IMR-90 (cell line): ENCODE data around the gene EPB41L5. TPM values are rescaled to one million over a fixed set of nuclear protein-coding genes. Genes with fewer than 3 reads are reported as not detected.

Source experiments
- ATAC-seq: fragments of 200-7000 bp; cut with Tn5 transposase; 2 replicates; pipeline ENCODE4 v1.9.1; 2020; ENCODE audit warnings: low read depth, mild to moderate bottlenecking, moderate library complexity
- BruUV-seq: library from RNA; stranded (reverse); fragments of 400-500 nt; replicated peaks from 2 replicates; lab custom pipeline; 2021; lab: Mats Ljungman, UMichigan
- CTCF ChIA-PET: fragments of 300-600 bp; formaldehyde crosslinking; extraction: SDS; loops from one replicate; lab custom pipeline; 2021; ENCODE audit warnings: antibody characterized with exemption; lab: Yijun Ruan, JAX
- POLR2A ChIA-PET: fragments of 300-600 bp; sonication (Branson Sonifier 250); formaldehyde crosslinking; loops from one replicate; lab custom pipeline; 2022; ENCODE audit warnings: antibody characterized with exemption; ENCODE audit not compliant: unreplicated experiment; lab: Charles Lee
- DNase-seq: peaks from one replicate; pipeline ENCODE4 v3.0.0; 2013
- H2AFZ ChIP-seq: replicated peaks from 2 replicates; pipeline ENCODE3; 2013; ENCODE audit warnings: low read length, mild to moderate bottlenecking; ENCODE audit not compliant: poor library complexity
- H2AK5ac ChIP-seq: 2 replicates; pipeline ENCODE4 v1.6.1; 2013; ENCODE audit warnings: low read depth, low read length, inconsistent platforms
- H2AK9ac ChIP-seq: replicated peaks from 2 replicates; pipeline ENCODE3; 2013; ENCODE audit warnings: mild to moderate bottlenecking, low read depth, low read length, moderate library complexity; ENCODE audit not compliant: poor library complexity
- H2BK120ac ChIP-seq: 2 replicates; pipeline ENCODE4 v1.6.1; 2013; ENCODE audit warnings: low read depth, low read length, inconsistent platforms
- H2BK15ac ChIP-seq: 3 replicates; pipeline ENCODE4 v1.6.1; 2013; ENCODE audit warnings: low read depth, low read length, inconsistent platforms
- H2BK20ac ChIP-seq: 2 replicates; pipeline ENCODE4 v1.6.1; 2013; ENCODE audit warnings: low read depth, mild to moderate bottlenecking, inconsistent platforms, low read length, moderate library complexity
- H2BK5ac ChIP-seq: 2 replicates; pipeline ENCODE4 v1.6.1; 2013; ENCODE audit warnings: mild to moderate bottlenecking, low read depth, low read length, inconsistent platforms; ENCODE audit not compliant: poor library complexity, severe bottlenecking
- H3K14ac ChIP-seq: replicated peaks from 2 replicates; pipeline ENCODE4 v1.6.1; 2013; ENCODE audit warnings: low read depth, low read length, inconsistent platforms
- H3K18ac ChIP-seq: 2 replicates; pipeline ENCODE4 v1.6.1; 2013; ENCODE audit warnings: low read depth, low read length, control low read depth
- H3K23ac ChIP-seq: 2 replicates; pipeline ENCODE4 v1.6.1; 2013; ENCODE audit warnings: low read depth, low read length, inconsistent platforms
- H3K27ac ChIP-seq: 2 replicates; pipeline ENCODE4 v1.5.1; 2013; ENCODE audit warnings: mild to moderate bottlenecking, control low read depth, low read length; ENCODE audit not compliant: insufficient read depth
- H3K27me3 ChIP-seq: 2 replicates; pipeline ENCODE4 v1.6.1; 2013; ENCODE audit warnings: low read length; ENCODE audit not compliant: control insufficient read depth, insufficient read depth
- H3K36me3 ChIP-seq: 2 replicates; pipeline ENCODE4 v1.6.1; 2013; ENCODE audit warnings: low read length, mixed read lengths; ENCODE audit not compliant: control insufficient read depth, insufficient read depth
- H3K4ac ChIP-seq: 2 replicates; pipeline ENCODE4 v1.6.1; 2013; ENCODE audit warnings: low read depth, low read length, inconsistent platforms
- H3K4me1 ChIP-seq: 2 replicates; pipeline ENCODE4 v1.6.1; 2013; ENCODE audit warnings: low read length, mixed read lengths; ENCODE audit not compliant: control insufficient read depth, insufficient read depth
- H3K4me2 ChIP-seq: 2 replicates; pipeline ENCODE4 v1.6.1; 2013; ENCODE audit warnings: low read depth, mild to moderate bottlenecking, control low read depth, low read length, moderate library complexity
- H3K4me3 ChIP-seq: 2 replicates; pipeline ENCODE4 v1.5.1; 2013; ENCODE audit warnings: low read depth, mild to moderate bottlenecking, control low read depth, low read length, moderate library complexity; ENCODE audit not compliant: insufficient read depth
- H3K56ac ChIP-seq: 2 replicates; pipeline ENCODE4 v1.6.1; 2013; ENCODE audit warnings: low read length, inconsistent platforms; ENCODE audit not compliant: insufficient read depth; ENCODE audit errors: extremely low read depth
- H3K79me1 ChIP-seq, 2 experiments: 2 replicates each; pipeline ENCODE4 v1.6.1; 2013; ENCODE audit warnings: low read length in 2 of 2, inconsistent platforms in 1 of 2, low read depth in 1 of 2
- H3K9ac ChIP-seq: 2 replicates; pipeline ENCODE4 v1.6.1; 2013; ENCODE audit warnings: low read depth, low read length, control low read depth
- H3K9me1 ChIP-seq: 2 replicates; pipeline ENCODE4 v1.6.1; 2013; ENCODE audit warnings: low read length, inconsistent platforms; ENCODE audit not compliant: insufficient read depth
- H3K9me3 ChIP-seq: 2 replicates; pipeline ENCODE4 v1.6.1; 2013; ENCODE audit warnings: low read length; ENCODE audit not compliant: control insufficient read depth, insufficient read depth
- H4K20me1 ChIP-seq: 2 replicates; pipeline ENCODE4 v1.6.1; 2013; ENCODE audit warnings: low read length, inconsistent platforms; ENCODE audit not compliant: insufficient read depth
- H4K5ac ChIP-seq: 2 replicates; pipeline ENCODE4 v1.6.1; 2013; ENCODE audit warnings: mild to moderate bottlenecking, low read depth, low read length, control low read depth
- H4K8ac ChIP-seq, 2 experiments: 2 replicates each; pipeline ENCODE4 v1.6.1; 2013; ENCODE audit warnings: low read depth in 2 of 2, low read length in 2 of 2, control low read depth in 1 of 2, inconsistent platforms in 1 of 2
- H4K91ac ChIP-seq: 2 replicates; pipeline ENCODE4 v1.6.1; 2013; ENCODE audit warnings: low read depth, low read length, inconsistent platforms; ENCODE audit not compliant: insufficient read depth
- CEBPB ChIP-seq: IDR thresholded peaks from 2 replicates; pipeline ENCODE4 v1.6.1; 2012; ENCODE audit warnings: low read depth, low read length, improper control_type of control experiment
- MAFK ChIP-seq: IDR thresholded peaks from 2 replicates; pipeline ENCODE4 v1.6.1; 2012; ENCODE audit warnings: low read depth, low read length, improper control_type of control experiment
- NFE2L2 ChIP-seq: fragments of 150-350 bp; IDR thresholded peaks from 2 replicates; pipeline ENCODE4 v1.6.1; 2016; ENCODE audit warnings: low read depth, mild to moderate bottlenecking, low read length
- RCOR1 ChIP-seq: IDR thresholded peaks from 2 replicates; pipeline ENCODE4 v1.6.1; 2012; ENCODE audit warnings: mild to moderate bottlenecking, low read length, improper control_type of control experiment; ENCODE audit not compliant: insufficient replicate concordance
- SMC3 ChIP-seq: fragments of 150-350 bp; IDR thresholded peaks from 2 replicates; pipeline ENCODE4 v1.6.1; 2016; ENCODE audit warnings: low read depth, mild to moderate bottlenecking, antibody characterized with exemption, low read length, moderate library complexity
- WGBS, 2 experiments: methylation state at CpG; one replicate each; pipeline versions ENCODE4 v1.1.5 to v1.1.7; 2013; ENCODE audit warnings: missing lambda C conversion rate in 2 of 2; ENCODE audit not compliant: insufficient read length in 1 of 2; ENCODE audit errors: extremely low coverage in 2 of 2; 5-methylcytosine and 5-hydroxymethylcytosine counted together
- dilution Hi-C: fragments of 300-500 bp; cut with HindIII; formaldehyde crosslinking; loops from one replicate; pipeline ENCODE4 v1.14.3; 2018; ENCODE audit warnings: low sequenced_read_pairs; ENCODE audit not compliant: unreplicated experiment
- in situ Hi-C: fragments of 300-500 bp; cut with MboI; formaldehyde crosslinking; loops from 3 replicates; pipeline ENCODE4 v1.14.3; 2019; ENCODE audit warnings: low sequenced_read_pairs, inconsistent platforms, mixed read lengths
- intact Hi-C: fragments of 100-400 bp; cut with micrococcal nuclease; formaldehyde crosslinking; loops from 2 replicates; pipeline ENCODE4 v1.10.0; 2022
- polyA plus RNA-seq, 3 experiments: library from polyadenylated mRNA; depleted of rRNA; stranded (reverse); fragments of >200 nt; gene quantifications; 2 replicates each; pipeline ENCODE4 v1.2.3, GENCODE V29; 2012; ENCODE audit warnings: low replicate concordance in 1 of 3
- total RNA-seq: library from RNA; depleted of rRNA; stranded (reverse); fragments of >200 nt; gene quantifications from 2 replicates; pipeline ENCODE4 v1.2.3, GENCODE V29; 2012

Gene EPB41L5
- total and polyA plus RNA-seq, 2 of the 4 experiments (the other 2 are of a cell fraction) = 5.1 to 10.6 TPM

DNA sequence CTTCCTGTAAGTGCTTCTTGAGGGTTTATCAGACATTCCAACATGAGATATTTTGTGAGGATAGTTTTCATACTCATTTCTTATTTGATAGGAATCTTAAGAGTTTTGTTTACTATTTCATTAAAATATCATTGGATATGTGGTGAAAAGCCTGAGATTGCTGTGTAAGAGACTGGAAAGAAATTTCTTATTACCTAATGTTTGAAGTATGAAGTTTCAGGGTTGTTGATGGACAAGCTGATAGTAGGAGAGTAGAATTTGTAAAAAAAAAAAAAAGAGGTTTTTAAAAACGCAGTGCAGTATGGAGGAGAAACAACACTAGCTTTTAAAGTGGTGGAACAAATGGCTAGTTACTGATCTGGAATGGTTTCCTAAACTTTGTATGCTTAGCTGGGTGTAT lies 7.7 kb downstream of the EPB41L5 start:
- no peak overlapping the region for H2BK120ac ChIP-seq
- no peak overlapping the region for H3K27ac ChIP-seq
- no peak overlapping the region for H3K4me2 ChIP-seq
- TF ChIP-seq CEBPB (no peak), MAFK (no peak), RCOR1 (no peak), SMC3 (no peak), NFE2L2 (no peak)
- H3K4ac ChIP-seq = no peak overlapping the region
- no peaks in the 10 kb centered on the region for H3K36me3 ChIP-seq
- POLR2A ChIA-PET = no interaction called here
- CTCF ChIA-PET = interaction anchor here (0.6 to 0.7 kb wide), 4 partner anchors 21 to 198 kb away, joined by 3 to 8 read pairs (median 4); no protein-coding TSS in a partner anchor
- DNase-seq (no peak), ATAC-seq (peak; percentile 64)
- H3K23ac ChIP-seq = no peak overlapping the region
- H2BK15ac ChIP-seq = no peak overlapping the region
- no peak overlapping the region for H4K91ac ChIP-seq
- dilution Hi-C loops (no loop called here), in situ Hi-C loops (no loop called here), intact Hi-C loops (no loop called here)
- WGBS, 2 experiments = no CpG with 5 or more reads among the region's 1 CpG
- no peak overlapping the region for H3K18ac ChIP-seq
- H3K4me1 ChIP-seq = no peaks in the 10 kb centered on the region
- no TSS peak for BruUV-seq
- H3K56ac ChIP-seq = no peak overlapping the region
- H4K8ac ChIP-seq = no peak overlapping the region
- H3K27me3 ChIP-seq = no peaks in the 10 kb centered on the region
- no peaks in the 10 kb centered on the region for H3K9me3 ChIP-seq
- no peak overlapping the region for H2AFZ ChIP-seq
- H4K20me1 ChIP-seq = no peaks in the 10 kb centered on the region; the same call in 1 of the 2 replicates
- no peak overlapping the region for H4K5ac ChIP-seq
- no peak overlapping the region for H3K4me3 ChIP-seq
- no peak overlapping the region for H3K14ac ChIP-seq
- H3K9ac ChIP-seq = no peak overlapping the region
- H3K9me1 ChIP-seq = no peaks in the 10 kb centered on the region
- no peak overlapping the region for H2BK20ac ChIP-seq
- no peak overlapping the region for H2AK9ac ChIP-seq
- peaks cover 8 to 16% of the 10 kb centered on the region in 2 experiments for H3K79me1 ChIP-seq
- no peak overlapping the region for H2AK5ac ChIP-seq
- H2BK5ac ChIP-seq = no peak overlapping the region
